Coronary artery (tissue), 2 donors: Measurements from ENCODE around the gene C1D.
A peak's percentile ranks its signal among the peaks of the same experiment; 100 is the strongest.
"Not testable (repeated sequence)": the region's sequence is repeated elsewhere in the genome, so short reads cannot be mapped to it uniquely, and the experiment has no call there.

Experiments used
- DNase-seq: peaks from one replicate; pipeline ENCODE4 v3.0.0-alpha.2; 2017; ENCODE audit warnings: low spot score
- H3K27ac ChIP-seq, 2 donors: fragments of 200-600 bp; sonication (generic); one replicate each; pipeline ENCODE4 v1.5.1; 2016 to 2019
- H3K4me3 ChIP-seq: fragments of 200-600 bp; sonication (generic); 2 replicates; pipeline ENCODE4 v1.5.1; 2016; ENCODE audit warnings: mild to moderate bottlenecking, moderate library complexity
- TF ChIP-seq, protein P1 (sequence below): fragments of 200-600 bp; sonication (generic); IDR thresholded peaks from one replicate; pipeline ENCODE4 v1.5.1; 2019; ENCODE audit warnings: antibody characterized with exemption

C1D gene

GRCh38 chr2:68089961-68090360 lies 27.2 kb upstream of the C1D start:
- DNase-seq, result no peak
- Histone ChIP-seq H3K27ac (no peak overlapping the region), H3K4me3 (no peak overlapping the region)
- TF ChIP-seq, protein P1, sequence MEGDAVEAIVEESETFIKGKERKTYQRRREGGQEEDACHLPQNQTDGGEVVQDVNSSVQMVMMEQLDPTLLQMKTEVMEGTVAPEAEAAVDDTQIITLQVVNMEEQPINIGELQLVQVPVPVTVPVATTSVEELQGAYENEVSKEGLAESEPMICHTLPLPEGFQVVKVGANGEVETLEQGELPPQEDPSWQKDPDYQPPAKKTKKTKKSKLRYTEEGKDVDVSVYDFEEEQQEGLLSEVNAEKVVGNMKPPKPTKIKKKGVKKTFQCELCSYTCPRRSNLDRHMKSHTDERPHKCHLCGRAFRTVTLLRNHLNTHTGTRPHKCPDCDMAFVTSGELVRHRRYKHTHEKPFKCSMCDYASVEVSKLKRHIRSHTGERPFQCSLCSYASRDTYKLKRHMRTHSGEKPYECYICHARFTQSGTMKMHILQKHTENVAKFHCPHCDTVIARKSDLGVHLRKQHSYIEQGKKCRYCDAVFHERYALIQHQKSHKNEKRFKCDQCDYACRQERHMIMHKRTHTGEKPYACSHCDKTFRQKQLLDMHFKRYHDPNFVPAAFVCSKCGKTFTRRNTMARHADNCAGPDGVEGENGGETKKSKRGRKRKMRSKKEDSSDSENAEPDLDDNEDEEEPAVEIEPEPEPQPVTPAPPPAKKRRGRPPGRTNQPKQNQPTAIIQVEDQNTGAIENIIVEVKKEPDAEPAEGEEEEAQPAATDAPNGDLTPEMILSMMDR, result no peak

- no peak overlapping the region for H3K4me3 ChIP-seq
- H3K27ac ChIP-seq, result no peak overlapping the region
- no peak for DNase-seq
- TF ChIP-seq, protein P1, result no peak
These were observed 26.1 kb upstream of the C1D start for GRCh38 chr2:68088940-68089339.

- TF ChIP-seq, protein P1, result no peak
- Histone ChIP-seq H3K4me3 (no peak overlapping the region), H3K27ac (no peak overlapping the region)
- no peak for DNase-seq
These were observed 23.4 kb upstream of the C1D start for GRCh38 chr2:68086166-68086565.

DNA sequence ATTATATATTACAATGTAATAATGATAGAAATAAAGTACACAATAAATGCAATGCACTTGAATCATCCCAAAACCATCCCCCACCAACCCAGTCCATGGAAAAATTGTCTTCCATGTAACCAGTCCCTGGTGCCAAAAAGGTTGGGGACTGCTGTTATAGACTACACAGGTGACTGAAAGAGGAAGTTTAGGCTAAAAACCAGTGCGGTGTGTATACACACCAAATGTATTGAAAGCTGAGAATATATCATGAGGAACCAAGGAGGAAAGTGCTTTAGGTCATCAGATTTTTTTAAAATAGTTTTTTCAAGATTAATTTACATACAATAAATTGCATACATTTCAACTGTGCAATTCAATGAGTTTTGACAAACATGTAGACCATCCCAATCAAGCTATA lies 20.5 kb upstream of the C1D start:
- DNase-seq, result no peak

GRCh38 chr2:68074050-68074449 lies 11.2 kb upstream of the C1D start:
- Histone ChIP-seq H3K4me3 (no peak overlapping the region), H3K27ac (no peak overlapping the region)
- TF ChIP-seq, protein P1, result no peak
- DNase-seq, result no peak

More for the DNA sequence above, 20.5 kb upstream of the C1D start:
- TF ChIP-seq, protein P1, result no peak
- Histone ChIP-seq H3K27ac (no peak overlapping the region), H3K4me3 (no peak overlapping the region)

- not testable (repeated sequence) for H3K27ac ChIP-seq, DNase-seq
- H3K4me3 ChIP-seq, result peak overlapping the region; percentile 77
These were observed 1.2 kb upstream of the C1D start for GRCh38 chr2:68063797-68064646.

GRCh38 chr2:68060652-68061051 lies 2.2 kb downstream of the C1D start:
- no peak overlapping the region for H3K4me3 ChIP-seq
- TF ChIP-seq, protein P1, result no peak
- no peak for DNase-seq
- no peak overlapping the region for H3K27ac ChIP-seq
